ENCODE data around the gene KRTAP3-2. TPM values are rescaled to one million over a fixed set of nuclear protein-coding genes. Genes with fewer than 3 reads are reported as not detected.

KRTAP3-2 gene
- total RNA-seq, 2 experiments from 2014 or later, result not detected

- H3K27me3 Mint-ChIP-seq, result peaks cover 6% of the 10 kb centered on the region
- peaks cover 2% of the 10 kb centered on the region for H3K4me1 Mint-ChIP-seq
- DNase-seq (no peak), ATAC-seq (ENCODE audit: low read depth) (no peak)
- no peak overlapping the region for H3K27ac Mint-ChIP-seq
- H3K36me3 Mint-ChIP-seq, result no peaks in the 10 kb centered on the region
- POLR2A ChIA-PET, result no interaction called here
- peaks cover 7% of the 10 kb centered on the region for H3K9me3 Mint-ChIP-seq
- no peak overlapping the region for H3K4me3 Mint-ChIP-seq
Measured at GRCh38 chr17:40967582-40967981, 32.1 kb downstream of the KRTAP3-2 start.

- H3K4me1 Mint-ChIP-seq, result peaks cover 2% of the 10 kb centered on the region
- no peaks in the 10 kb centered on the region for H3K36me3 Mint-ChIP-seq
- H3K9me3 Mint-ChIP-seq, result peaks cover 7% of the 10 kb centered on the region
- DNase-seq, result no peak
- no peak within 1 kb of the TSS for H3K27ac Mint-ChIP-seq
- no peak for ATAC-seq (ENCODE audit: low read depth)
- peaks cover 6% of the 10 kb centered on the region for H3K27me3 Mint-ChIP-seq
- no peak within 1 kb of the TSS for H3K4me3 Mint-ChIP-seq
- POLR2A ChIA-PET, result no interaction called here
Measured at GRCh38 chr17:40966848-40967247, 32.9 kb downstream of the KRTAP3-2 start, which contains the start of gene KRT39. Gene KRT39, minus strand, starts transcription at chr17:40966948. Its CDS starts 92 bp downstream, at chr17:40966856.

- no peak overlapping the region for H3K4me3 Mint-ChIP-seq
- no peak overlapping the region for H3K27ac Mint-ChIP-seq
- POLR2A ChIA-PET, result no interaction called here
- peaks cover 7% of the 10 kb centered on the region for H3K4me1 Mint-ChIP-seq
- DNase-seq, result no peak
- peaks cover 2% of the 10 kb centered on the region for H3K36me3 Mint-ChIP-seq
- no peak for ATAC-seq (ENCODE audit: low read depth)
- H3K9me3 Mint-ChIP-seq, result peaks cover 7% of the 10 kb centered on the region
- H3K27me3 Mint-ChIP-seq, result peaks cover 4% of the 10 kb centered on the region
Measured at GRCh38 chr17:40963838-40964237, 35.9 kb downstream of the KRTAP3-2 start.

DNA sequence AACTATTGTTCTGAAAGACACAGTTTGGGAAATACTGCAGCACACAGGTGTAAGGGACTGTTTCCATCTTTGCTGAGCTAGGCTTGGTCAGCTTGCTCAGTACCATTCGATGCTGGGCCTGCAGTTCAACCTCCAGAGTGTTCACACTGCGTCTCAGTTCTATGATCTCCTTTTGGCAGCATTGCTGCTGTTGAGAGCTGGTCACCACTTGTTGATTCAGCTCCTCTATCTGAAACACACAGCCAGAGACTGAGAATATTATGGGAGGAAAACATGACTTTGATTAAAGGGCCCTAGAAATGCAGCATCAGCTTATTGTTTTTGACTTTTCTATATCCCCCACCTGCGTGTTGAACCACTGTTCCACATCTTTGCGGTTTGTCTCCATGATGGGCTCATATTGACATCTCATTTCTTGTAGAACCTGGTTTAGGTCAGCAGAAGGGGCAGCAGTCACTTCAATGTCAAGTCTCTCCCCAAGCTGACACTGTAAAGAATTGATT lies 37.6 kb downstream of the KRTAP3-2 start:
- POLR2A ChIA-PET, result no interaction called here
- no peak overlapping the region for H3K4me3 Mint-ChIP-seq

DNA sequence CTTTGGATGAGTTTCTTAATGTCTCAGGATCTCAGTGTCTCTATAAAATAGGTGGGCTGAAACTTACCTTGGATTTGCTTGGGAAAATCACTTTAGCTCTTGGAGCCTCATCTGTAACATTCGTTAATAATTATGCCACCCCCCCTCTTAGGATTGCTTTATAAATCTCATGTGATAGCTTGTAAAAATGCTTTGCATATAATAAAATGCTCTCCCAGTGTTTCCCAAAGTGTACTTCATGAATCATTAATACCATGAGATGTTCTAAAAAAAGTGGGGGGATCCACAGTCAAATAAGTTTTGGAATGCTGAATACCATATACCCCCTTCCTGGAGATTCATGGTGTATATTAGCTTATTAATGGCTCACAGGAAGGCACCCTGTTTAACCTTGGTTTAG lies 38.1 kb downstream of the KRTAP3-2 start:
- ATAC-seq (ENCODE audit: low read depth) (no peak), DNase-seq (no peak)
- peaks cover 4% of the 10 kb centered on the region for H3K27me3 Mint-ChIP-seq
- peaks cover 7% of the 10 kb centered on the region for H3K4me1 Mint-ChIP-seq
- POLR2A ChIA-PET, result no interaction called here
- no peak overlapping the region for H3K4me3 Mint-ChIP-seq
- H3K27ac Mint-ChIP-seq, result no peak overlapping the region
- H3K36me3 Mint-ChIP-seq, result peaks cover 2% of the 10 kb centered on the region
- H3K9me3 Mint-ChIP-seq, result peaks cover 3% of the 10 kb centered on the region

More for the DNA sequence above, 37.6 kb downstream of the KRTAP3-2 start:
- peaks cover 4% of the 10 kb centered on the region for H3K27me3 Mint-ChIP-seq
- peaks cover 2% of the 10 kb centered on the region for H3K36me3 Mint-ChIP-seq
- H3K4me1 Mint-ChIP-seq, result peaks cover 7% of the 10 kb centered on the region
- peaks cover 3% of the 10 kb centered on the region for H3K9me3 Mint-ChIP-seq
- ATAC-seq (ENCODE audit: low read depth) (no peak), DNase-seq (no peak)
- H3K27ac Mint-ChIP-seq, result no peak overlapping the region

- Mint-ChIP-seq H3K4me1 (peaks cover 7% of the 10 kb centered on the region), H3K27me3 (peaks cover 6% of the 10 kb centered on the region), H3K27ac (no peak overlapping the region), H3K4me3 (no peak overlapping the region), H3K9me3 (peaks cover 2% of the 10 kb centered on the region), H3K36me3 (peaks cover 2% of the 10 kb centered on the region)
- POLR2A ChIA-PET, result no interaction called here
- ATAC-seq (ENCODE audit: low read depth), result no peak
- DNase-seq, result no peak
Measured at GRCh38 chr17:40960144-40960543, 39.6 kb downstream of the KRTAP3-2 start.

DNA sequence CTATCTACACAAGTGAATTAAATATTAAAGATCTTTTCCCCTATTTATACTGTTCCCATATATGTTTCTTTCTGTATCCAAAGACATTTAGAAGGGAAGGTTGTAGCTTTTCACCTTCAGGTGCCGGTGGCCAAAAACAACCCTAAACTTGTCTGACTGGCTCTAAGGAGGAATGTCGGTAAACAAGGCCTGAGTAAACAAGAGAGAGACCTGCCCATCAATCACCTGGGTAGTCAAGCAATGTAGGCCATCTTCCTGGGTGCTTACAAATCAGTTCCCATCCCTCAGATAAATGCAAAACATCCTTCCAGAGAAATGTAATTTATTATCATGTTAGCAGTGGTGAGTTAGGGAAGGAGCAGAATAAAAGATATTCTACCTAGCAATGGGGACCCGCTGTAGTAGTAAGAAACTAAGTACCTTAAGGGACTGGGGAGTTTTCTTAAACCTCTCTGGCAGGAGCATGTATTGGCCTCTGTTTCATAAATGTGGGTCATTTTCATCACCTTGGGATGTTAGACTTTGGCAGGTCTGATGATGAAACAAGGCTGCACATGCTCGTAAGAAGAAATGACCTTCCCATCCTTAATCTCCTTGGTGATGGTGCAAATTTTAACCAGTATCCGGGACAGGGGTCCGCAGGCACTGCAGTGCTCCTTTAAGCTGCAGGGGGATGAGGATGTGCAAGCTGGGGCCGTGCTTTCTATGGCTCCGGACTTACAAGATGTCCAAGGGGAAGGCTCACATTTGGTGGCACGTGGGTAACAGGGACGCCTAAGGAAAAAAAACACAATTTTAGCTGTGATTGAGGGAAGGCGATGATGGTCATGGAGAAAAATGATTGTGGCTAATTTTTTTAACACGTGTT lies 41.4 kb downstream of the KRTAP3-2 start:
- Mint-ChIP-seq H3K36me3 (peaks cover 2% of the 10 kb centered on the region), H3K27ac (no peak overlapping the region), H3K27me3 (peaks cover 14% of the 10 kb centered on the region), H3K4me3 (no peak overlapping the region), H3K4me1 (peaks cover 5% of the 10 kb centered on the region), H3K9me3 (peaks cover 2% of the 10 kb centered on the region)
- DNase-seq (no peak), ATAC-seq (ENCODE audit: low read depth) (no peak)
- POLR2A ChIA-PET, result interaction anchor here (0.6 kb wide), 1 partner anchor 337 kb away, joined by 3 read pairs; no protein-coding TSS in a partner anchor

- Mint-ChIP-seq H3K4me3 (no peak overlapping the region), H3K4me1 (peaks cover 5% of the 10 kb centered on the region), H3K27ac (no peak overlapping the region), H3K27me3 (peaks cover 16% of the 10 kb centered on the region), H3K9me3 (no peaks in the 10 kb centered on the region), H3K36me3 (peaks cover 2% of the 10 kb centered on the region)
- ATAC-seq (ENCODE audit: low read depth), result no peak
- POLR2A ChIA-PET, result no interaction called here
- DNase-seq, result no peak
Measured at GRCh38 chr17:40956401-40957254, 43.1 kb downstream of the KRTAP3-2 start.

DNA sequence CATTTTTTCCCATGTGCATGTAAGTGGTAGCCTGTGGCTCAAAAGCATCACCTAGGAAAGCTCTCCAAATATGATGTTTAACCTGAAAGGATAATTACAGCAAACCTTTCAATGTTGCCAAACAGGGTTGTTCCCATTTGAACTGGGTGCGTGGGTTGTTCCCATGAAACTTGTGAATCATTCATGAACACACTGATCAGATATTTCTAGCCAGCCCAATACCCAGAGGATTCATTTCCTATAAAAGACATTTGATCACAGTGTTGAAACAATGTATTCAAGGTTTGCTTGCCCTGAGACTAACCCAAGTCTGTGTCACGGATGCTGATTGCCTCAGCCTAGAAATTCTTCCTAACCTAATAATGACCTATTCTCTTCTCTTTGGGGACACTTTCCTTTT lies 45.8 kb downstream of the KRTAP3-2 start:
- DNase-seq (no peak), ATAC-seq (ENCODE audit: low read depth) (no peak)
- H3K9me3 Mint-ChIP-seq, result no peaks in the 10 kb centered on the region
- H3K36me3 Mint-ChIP-seq, result no peaks in the 10 kb centered on the region
- H3K4me3 Mint-ChIP-seq, result no peak overlapping the region
- POLR2A ChIA-PET, result no interaction called here
- no peak overlapping the region for H3K27ac Mint-ChIP-seq
- H3K27me3 Mint-ChIP-seq, result peaks cover 32% of the 10 kb centered on the region
- H3K4me1 Mint-ChIP-seq, result no peaks in the 10 kb centered on the region

GRCh38 chr17:40952661-40953060 lies 47.0 kb downstream of the KRTAP3-2 start:
- Mint-ChIP-seq H3K36me3 (no peaks in the 10 kb centered on the region), H3K4me1 (no peaks in the 10 kb centered on the region), H3K27me3 (peaks cover 42% of the 10 kb centered on the region), H3K4me3 (no peak overlapping the region), H3K27ac (no peak overlapping the region), H3K9me3 (no peaks in the 10 kb centered on the region)
- DNase-seq (no peak), ATAC-seq (ENCODE audit: low read depth) (no peak)
- POLR2A ChIA-PET, result no interaction called here

DNA sequence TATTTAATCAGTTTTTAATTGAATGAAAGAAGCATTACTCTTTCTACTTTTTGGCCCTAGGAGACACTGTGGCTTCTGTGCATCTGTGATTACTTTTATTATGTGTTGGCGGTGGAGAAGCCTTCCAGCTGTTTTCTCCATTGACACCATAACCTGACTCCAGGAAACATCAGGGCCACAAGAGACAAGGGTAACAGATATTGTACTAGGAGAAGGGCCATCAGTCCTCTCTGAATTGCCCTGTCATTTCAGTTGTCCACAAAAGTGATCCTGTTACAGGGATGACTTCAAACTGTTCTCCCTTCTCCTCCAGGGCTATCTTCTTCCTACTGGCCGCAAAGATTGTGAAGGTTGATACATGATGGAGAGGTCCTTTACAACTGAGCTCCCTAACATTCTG lies 47.6 kb downstream of the KRTAP3-2 start:
- peaks cover 44% of the 10 kb centered on the region for H3K27me3 Mint-ChIP-seq
- H3K4me3 Mint-ChIP-seq, result no peak overlapping the region
- H3K4me1 Mint-ChIP-seq, result no peaks in the 10 kb centered on the region
- no peak overlapping the region for H3K27ac Mint-ChIP-seq
- H3K9me3 Mint-ChIP-seq, result no peaks in the 10 kb centered on the region
- H3K36me3 Mint-ChIP-seq, result no peaks in the 10 kb centered on the region
- POLR2A ChIA-PET, result no interaction called here
- DNase-seq (no peak), ATAC-seq (ENCODE audit: low read depth) (no peak)

DNA sequence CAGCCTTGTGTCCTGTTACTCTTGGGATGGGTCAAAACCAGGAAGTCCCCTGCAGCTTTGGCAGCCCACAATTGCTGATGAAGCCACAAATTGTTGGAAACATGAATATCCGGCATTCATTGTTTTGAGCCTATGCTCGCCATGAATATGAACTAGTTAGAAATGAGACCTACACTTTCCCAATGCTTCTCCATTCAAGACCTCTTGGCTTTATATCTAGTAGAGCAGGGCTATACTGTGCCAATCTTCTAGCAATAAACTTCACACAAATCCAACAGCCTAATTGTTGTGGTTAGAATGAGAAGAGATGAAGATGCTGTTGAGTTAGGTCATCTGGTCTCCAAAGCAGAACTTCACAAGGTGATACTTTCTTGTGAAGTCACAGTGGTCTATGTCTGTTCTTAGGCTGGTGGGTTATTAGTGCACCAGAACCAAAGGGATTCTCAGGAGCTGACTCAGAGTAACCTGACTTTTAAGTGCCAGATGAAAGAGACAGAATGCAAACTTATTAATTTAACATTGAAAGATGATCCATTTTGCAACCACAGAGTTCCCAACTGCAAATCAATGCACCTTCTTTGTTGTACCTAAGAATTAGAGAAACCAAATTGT lies 48.6 kb downstream of the KRTAP3-2 start:
- no peak overlapping the region for H3K27ac Mint-ChIP-seq
- H3K36me3 Mint-ChIP-seq, result no peaks in the 10 kb centered on the region
- H3K9me3 Mint-ChIP-seq, result no peaks in the 10 kb centered on the region
- no peak for ATAC-seq (ENCODE audit: low read depth)
- POLR2A ChIA-PET, result no interaction called here
- no peak overlapping the region for H3K4me3 Mint-ChIP-seq
- peaks cover 52% of the 10 kb centered on the region for H3K27me3 Mint-ChIP-seq
- no peaks in the 10 kb centered on the region for H3K4me1 Mint-ChIP-seq
- DNase-seq, result no peak

DNA sequence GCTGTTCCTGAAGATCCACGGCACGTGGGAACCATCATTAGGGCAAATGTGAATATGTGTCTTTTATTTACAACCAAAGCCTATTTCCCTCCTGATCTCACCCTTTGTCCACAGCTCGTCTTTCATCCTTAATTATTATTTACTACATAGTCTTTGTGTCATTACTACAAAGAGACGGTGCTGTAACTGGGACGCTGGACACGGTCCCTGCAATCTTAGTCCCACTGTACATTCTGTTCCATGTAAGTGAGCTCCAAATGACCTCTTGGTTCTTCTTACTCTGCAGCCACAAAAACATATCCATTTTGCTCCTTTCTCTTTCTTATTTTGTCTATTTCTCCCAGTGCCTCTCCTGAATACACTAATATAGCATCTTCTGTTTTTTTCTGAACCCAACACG lies 49.5 kb downstream of the KRTAP3-2 start:
- POLR2A ChIA-PET, result no interaction called here
- ATAC-seq (ENCODE audit: low read depth), result no peak
- Mint-ChIP-seq H3K4me3 (no peak overlapping the region), H3K9me3 (no peaks in the 10 kb centered on the region), H3K27me3 (peaks cover 46% of the 10 kb centered on the region), H3K27ac (no peak overlapping the region), H3K4me1 (no peaks in the 10 kb centered on the region), H3K36me3 (no peaks in the 10 kb centered on the region)
- DNase-seq, result no peak
